ENCODE results near the gene B4GALT3.

B4GALT3 gene

DNA sequence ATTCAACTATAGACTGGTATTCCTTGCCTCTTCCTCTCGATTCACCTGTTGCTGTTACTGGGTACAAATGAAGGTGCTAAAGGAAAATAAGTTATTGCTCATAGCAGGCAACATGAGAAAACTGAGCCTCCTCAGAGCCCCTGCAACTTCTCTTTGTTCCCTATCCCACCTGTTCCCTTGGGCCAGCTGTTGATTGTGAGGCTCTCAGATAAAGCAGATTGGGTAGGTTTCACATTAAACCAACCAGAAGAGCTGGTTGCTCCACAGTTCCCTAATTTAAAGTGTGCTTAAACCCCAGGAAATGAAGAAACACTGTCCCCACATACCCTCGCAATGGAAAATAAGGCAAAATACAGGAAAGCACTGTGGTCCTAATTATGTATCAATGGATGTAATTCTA is 49.7 kb downstream of the B4GALT3 start:
- no peak for DNase-seq (ENCODE audit: low spot score)

DNA sequence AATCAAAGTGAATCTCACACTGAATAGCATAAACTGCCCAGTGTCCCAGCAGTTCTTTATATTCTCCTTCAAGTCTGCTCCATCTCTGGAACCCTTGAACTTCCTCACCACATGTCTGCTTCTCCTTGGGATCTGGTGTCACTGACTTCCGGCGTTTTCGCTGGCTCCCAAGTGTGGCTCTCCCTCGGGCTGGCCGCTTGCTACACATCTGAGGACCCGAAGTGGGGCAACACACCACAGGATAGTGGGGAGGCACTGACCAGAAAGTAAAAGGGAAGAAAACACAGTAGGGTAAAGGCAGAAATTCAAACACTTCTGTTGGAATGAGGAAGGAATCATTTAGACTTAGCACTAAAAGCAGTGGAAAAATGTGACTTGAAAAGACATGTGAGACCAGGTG is 54.3 kb downstream of the B4GALT3 start:
- no peak for DNase-seq (ENCODE audit: low spot score)

DNA sequence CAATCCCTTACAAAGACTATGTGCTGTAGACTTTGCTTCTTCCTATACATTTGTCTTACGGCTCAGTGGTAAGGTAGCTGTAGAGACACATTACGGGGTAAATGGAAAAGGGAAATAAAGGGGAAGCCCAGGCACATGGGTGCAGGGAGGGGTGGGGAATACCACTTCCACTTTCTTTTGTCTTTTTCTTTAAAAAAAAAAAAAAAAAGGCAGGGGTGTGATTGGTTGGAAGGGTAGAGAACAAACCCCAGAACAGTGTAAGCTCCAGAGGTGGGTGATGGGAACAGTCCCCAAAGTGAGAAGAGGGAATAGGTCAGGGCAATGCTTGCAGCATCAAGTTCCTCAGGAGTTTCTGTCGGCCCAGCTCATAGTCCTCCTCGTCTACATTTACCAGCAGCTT is 55.5 kb downstream of the B4GALT3 start:
- DNase-seq (ENCODE audit: low spot score) = no peak
